GM19438 (cell line): ENCODE results near the gene LMAN1L.
A peak's percentile ranks its signal among the peaks of the same experiment; 100 is the strongest.

Experiments used
- ATAC-seq: cut with Tn5 transposase; IDR thresholded peaks from one replicate; pipeline ENCODE4 v1.9.1; 2021; ENCODE audit warnings: low read depth; ENCODE audit not compliant: unreplicated experiment

The LMAN1L gene

GRCh38 chr15:74851960-74852359, 39.3 kb downstream of the LMAN1L start:
- no peak for ATAC-seq

- ATAC-seq: no peak
Observed at GRCh38 chr15:74854453-74855022, 41.9 kb downstream of the LMAN1L start.

DNA sequence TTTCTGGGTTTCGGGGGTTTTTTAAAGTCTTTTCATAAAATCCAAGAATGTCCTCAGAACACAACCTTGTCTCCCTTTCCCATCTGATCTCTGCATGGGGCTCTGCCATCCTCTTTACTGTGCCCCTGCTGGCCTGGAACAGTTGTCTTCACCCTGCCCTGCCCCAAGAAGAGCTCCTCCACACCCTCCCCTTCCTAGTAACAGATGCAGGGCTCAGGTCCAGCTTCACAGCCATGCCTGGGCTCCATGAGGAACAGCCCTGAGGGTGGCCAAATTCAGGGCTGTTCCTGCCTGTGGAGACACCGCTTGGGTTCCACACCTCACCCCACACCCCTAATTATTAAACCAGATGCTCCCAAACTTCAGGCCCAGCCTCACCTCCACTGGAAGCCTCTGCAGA, 43.2 kb downstream of the LMAN1L start:
- ATAC-seq: no peak

GRCh38 chr15:74856537-74856936, 43.9 kb downstream of the LMAN1L start:
- ATAC-seq: no peak

GRCh38 chr15:74857082-74857655, 44.5 kb downstream of the LMAN1L start:
- ATAC-seq: peak; percentile 77

DNA sequence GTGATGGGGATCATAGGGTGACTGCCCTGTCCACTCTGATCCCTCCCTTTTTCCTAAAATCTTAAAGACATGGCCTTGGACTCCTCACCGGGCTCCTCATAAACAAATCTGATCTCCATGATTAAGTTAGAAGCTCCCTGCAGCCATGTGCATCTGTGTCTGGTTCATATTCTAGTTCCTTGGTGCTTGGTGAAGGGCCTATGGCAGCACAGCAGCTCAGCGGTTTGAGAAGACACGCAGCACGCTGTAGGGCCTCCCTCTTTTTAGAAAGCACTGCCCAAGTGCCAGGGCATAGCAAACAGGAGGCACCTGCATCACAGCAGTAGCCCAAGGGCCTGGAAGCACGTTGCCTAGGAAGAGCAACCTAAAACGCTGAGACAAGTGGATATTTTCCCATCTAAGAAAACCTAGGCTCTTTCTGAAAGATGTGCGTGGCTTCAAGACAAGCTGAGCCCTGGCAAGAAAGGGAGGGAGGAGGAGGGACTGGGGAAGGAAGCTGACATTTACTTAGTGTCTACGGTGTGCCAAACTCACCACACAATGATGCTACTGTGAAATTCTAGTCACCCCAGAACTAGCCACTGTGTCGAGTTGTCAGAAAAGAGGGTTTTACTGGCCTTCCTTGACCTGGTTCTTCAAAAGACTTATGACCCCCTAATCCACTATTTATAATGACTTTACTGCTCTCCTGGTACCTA, 45.2 kb downstream of the LMAN1L start:
- ATAC-seq: no peak

- ATAC-seq: no peak
Observed at GRCh38 chr15:74858369-74858740, 45.7 kb downstream of the LMAN1L start.

DNA sequence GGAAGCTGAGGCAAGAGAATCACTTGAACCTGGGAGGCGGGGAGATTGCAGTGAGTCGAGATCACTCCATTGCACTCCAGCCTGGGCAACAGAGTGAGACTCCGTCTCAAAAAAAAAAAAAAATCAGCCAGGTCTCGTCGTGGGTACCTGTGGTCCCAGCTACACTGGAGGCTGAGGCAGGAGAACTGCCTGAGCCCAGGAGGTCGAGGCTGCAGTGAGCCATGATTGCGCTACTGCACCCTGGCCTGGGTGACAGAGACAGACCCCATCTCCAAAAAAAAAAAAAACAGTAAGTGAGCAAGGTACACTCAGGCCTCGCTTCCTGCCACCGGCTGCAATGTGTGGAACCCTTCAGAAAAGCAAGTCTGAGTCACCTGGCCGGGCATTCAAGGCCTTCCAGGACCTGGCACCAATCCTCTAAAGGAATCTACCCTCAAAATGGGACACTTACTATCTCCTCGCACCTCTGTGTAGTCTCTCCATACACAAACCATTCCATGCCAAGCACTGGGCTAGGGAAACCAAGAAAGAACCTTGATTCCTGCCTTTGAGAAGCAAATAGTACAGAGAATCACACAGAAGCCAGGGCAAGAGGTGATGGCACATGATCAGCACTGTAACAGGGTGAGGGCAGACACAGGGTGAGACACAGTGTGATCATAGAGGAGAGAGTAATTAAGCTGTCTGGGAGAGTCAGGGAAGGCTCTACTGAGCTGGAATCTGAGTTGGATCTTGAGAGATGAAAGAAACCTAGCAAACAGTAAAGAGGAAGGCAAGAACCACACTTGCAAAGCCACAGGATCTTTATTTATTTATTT, 50.8 kb downstream of the LMAN1L start:
- ATAC-seq: no peak

DNA sequence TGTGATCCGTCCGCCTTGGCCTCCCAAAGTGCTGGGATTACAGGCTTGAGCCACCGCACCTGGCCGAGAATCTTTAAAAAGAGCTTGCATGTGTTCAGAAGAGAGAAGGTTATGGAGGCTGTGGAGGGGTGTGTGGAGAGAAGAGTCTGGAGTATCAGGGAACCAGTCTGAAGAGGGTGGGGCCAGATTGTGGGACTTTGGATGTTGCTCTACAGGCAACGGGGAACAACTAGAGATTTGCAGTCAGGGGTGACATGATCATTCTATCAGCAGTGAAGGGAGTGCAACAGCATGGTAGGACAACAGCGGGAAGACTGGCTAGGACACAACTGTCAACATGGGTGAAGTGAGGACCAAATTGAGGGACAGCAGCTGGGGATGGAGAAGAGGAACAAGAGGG, 51.7 kb downstream of the LMAN1L start:
- ATAC-seq: no peak

GRCh38 chr15:74865316-74865715, 52.7 kb downstream of the LMAN1L start:
- no peak for ATAC-seq

DNA sequence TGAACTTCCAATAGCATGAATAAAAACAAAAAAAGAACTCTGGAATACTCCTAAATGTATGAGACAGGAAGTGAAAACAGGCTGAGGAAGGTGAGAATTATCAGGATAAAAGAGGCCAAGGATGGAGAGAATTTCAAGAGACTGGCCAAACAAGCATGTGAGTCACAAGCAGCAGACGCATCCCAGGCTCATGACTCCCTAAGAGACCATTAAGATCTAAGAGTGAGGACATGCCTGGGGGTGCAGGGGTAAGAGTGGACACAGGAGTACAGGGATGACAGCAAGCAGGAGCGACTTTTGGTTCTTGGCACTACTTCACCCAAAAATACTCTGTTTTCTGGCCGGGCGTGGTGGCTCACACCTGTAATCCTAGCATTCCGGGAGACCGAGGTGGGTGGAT, 53.5 kb downstream of the LMAN1L start:
- ATAC-seq: no peak

- no peak for ATAC-seq
Observed at GRCh38 chr15:74867466-74868038, 54.9 kb downstream of the LMAN1L start.

GRCh38 chr15:74868059-74868458, 55.4 kb downstream of the LMAN1L start:
- no peak for ATAC-seq

GRCh38 chr15:74869372-74869725, 56.7 kb downstream of the LMAN1L start:
- ATAC-seq: no peak

GRCh38 chr15:74869726-74870407, 57.2 kb downstream of the LMAN1L start:
- ATAC-seq: peak; percentile 47

DNA sequence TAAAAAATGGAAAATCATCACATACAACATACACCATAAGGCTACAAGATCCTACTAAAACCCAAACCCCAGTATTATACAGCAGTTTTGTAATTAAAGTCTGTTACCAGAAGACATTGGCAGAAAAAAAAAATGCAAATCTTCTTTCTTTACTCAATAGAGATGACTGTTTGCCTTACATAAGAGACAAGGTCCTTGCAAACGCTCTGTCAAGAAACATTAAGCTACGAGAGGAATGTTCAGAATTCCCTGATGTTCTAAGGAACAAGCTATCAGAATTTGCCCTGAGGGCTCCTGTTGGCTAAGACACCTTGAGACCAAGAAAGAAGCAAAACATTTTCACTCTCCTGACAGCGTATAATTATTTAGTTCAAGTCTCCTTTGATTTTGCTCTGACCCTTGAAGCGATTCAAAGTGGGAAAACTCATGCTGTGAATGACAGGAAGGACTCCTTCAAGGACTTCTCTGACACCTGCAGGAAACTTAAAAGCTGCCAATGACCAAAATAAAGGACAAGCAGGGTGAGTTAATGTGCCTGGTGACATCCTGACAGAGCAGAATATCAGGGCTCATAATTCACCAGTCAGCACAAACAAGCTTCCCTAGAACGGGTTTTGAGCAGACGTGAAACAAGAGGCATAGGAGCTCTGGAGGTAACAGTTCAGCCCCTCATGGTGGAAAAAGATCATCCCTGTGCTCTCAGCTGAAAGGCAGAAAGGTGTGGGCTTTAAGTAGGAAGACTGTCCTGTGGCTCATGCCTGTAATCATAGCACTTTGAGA, 58.0 kb downstream of the LMAN1L start:
- no peak for ATAC-seq

GRCh38 chr15:74872702-74873035, 60.0 kb downstream of the LMAN1L start:
- ATAC-seq: no peak

GRCh38 chr15:74873036-74873755, 60.6 kb downstream of the LMAN1L start, which contains the start of gene SCAMP2:
Gene SCAMP2 (minus strand): TSS chr15:74873365. CDS start chr15:74873255, 110 bp downstream.
- peak; percentile 76 for ATAC-seq

DNA sequence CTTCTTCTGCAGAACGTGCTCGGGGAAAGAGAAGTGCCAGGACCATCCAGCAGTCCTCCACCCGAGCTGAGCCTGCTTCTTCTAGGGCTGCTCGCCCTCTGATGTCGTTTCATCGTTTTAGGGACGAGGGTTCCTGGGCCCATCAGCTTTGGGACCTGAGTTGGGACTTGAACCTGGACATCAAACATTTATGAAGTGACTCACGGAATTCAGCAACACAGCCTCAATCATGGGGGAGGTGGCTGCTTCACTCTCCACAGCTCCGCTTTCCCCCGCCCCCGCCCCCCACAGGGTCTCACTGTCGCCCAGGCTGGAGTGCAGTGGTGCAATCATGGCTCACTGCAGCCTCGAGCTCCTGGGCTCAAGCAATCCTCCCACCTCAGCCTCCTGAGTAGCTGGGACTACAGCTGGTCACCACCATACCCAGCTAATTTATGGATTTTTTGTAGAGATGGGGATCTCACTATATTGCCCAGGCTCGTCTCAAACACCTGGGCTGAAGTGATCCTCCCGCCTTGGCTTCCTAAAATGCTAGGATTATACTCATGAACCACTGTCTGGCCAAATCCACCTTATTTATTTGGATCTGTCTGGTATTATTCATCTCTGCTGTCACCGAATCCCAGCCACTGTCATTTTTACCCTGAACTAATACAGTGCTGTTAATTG, 61.3 kb downstream of the LMAN1L start:
- no peak for ATAC-seq
